OCI-LY1 (cell line): ENCODE results near the gene ZNF346.
"Not testable (repeated sequence)": the region's sequence is repeated elsewhere in the genome, so short reads cannot be mapped to it uniquely, and the experiment has no call there.

ENCODE experiments used
- CTCF ChIP-seq: fragments of 200-600 bp; sonication (generic), shearing (Covaris generic); IDR thresholded peaks from 2 replicates; pipeline ENCODE4 v1.5.1; 2017; ENCODE audit warnings: mild to moderate bottlenecking, antibody characterized with exemption, low read length, moderate library complexity, mixed read lengths
- EZH2 ChIP-seq: fragments of 200-600 bp; sonication (generic), shearing (Covaris generic); IDR thresholded peaks from 2 replicates; pipeline ENCODE4 v1.8.0; 2017; ENCODE audit warnings: borderline replicate concordance, mixed run types, mild to moderate bottlenecking, antibody characterized with exemption, low read length, moderate library complexity, mixed read lengths

- TF ChIP-seq CTCF, EZH2: not testable (repeated sequence)
Measured at GRCh38 chr5:176983593-176983992, 38.9 kb upstream of the ZNF346 start.
